ENCODE data around the gene ZMYM4. TPM values are rescaled to one million over a fixed set of nuclear protein-coding genes. Genes with fewer than 3 reads are reported as not detected.
"Not testable (repeated sequence)": the region's sequence is repeated elsewhere in the genome, so short reads cannot be mapped to it uniquely, and the experiment has no call there.

ZMYM4 gene
- total RNA-seq, 2 experiments from 2014 or later = 25.1 to 29.1 TPM

DNA sequence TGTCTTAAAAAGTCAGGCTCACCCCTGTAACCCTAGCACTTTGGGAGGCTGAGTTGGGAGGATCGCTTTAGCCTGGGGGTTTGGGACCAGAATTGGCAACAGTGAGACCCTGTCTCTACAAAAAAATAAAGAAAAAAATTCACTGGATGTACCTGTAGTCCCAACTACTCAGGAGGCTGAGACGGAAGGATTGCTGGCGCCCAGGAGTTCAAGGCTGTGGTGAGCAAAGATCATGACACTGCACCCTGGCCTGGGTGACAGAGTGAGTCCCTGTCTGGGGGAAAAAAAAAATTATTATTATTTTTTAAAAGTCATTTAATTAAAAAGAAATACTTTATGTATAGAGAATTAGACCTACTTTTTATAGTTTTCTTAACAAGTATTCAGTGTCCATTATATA is 47.1 kb downstream of the ZMYM4 start:
- ChIA-PET CTCF (no interaction called here), POLR2A (no interaction called here)
- no peak overlapping the region for H3K27ac Mint-ChIP-seq
- H3K4me1 Mint-ChIP-seq = no peaks in the 10 kb centered on the region
- peaks cover 4% of the 10 kb centered on the region for H3K9me3 Mint-ChIP-seq
- DNase-seq = no peak
- no peaks in the 10 kb centered on the region for H3K27me3 Mint-ChIP-seq
- H3K36me3 Mint-ChIP-seq (ENCODE audit: low read depth) = peaks cover 6% of the 10 kb centered on the region
- H3K4me3 Mint-ChIP-seq = no peak overlapping the region

- ChIA-PET POLR2A (no interaction called here), CTCF (no interaction called here)
- Mint-ChIP-seq H3K4me3 (no peak overlapping the region), H3K4me1 (peaks cover 3% of the 10 kb centered on the region), H3K36me3 (ENCODE audit: low read depth) (peaks cover 6% of the 10 kb centered on the region), H3K27ac (no peak overlapping the region), H3K27me3 (no peaks in the 10 kb centered on the region), H3K9me3 (peaks cover 4% of the 10 kb centered on the region)
- DNase-seq = no peak
Measured at GRCh38 chr1:35316264-35316663, 47.8 kb downstream of the ZMYM4 start.

DNA sequence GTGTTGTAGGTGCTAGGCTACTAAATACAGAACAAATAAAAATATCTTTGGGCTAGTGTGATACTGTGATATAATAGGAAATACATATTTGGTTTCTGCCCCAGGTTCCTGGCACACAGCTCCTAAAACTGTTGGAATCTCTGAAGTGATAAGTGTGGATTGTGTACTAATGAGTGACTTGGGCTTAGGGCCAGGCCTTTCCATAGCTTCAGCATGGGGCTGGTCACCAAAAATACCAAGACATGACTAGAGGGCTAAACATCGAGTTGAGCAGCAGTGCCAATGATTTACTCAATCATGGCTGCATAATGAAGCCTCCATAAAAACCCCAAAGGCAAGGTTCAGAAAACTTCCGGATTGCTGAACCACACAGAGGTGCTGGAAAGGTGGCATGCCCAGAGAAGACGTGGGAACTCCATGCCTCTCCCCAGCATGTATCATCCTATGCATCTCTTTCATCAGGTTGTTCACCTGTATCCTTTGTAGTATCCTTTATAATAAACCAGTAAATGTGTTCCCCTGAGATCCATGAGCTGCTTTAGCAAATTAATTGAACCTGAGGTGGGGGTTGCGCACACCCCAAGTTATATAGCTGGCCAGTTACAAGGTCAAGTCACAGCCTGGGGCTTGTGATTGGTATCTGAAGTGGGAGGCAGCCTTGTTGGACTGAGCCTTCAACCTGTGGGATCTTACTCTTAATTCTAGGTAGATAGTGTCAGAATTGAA is 51.6 kb downstream of the ZMYM4 start:
- Mint-ChIP-seq H3K36me3 (ENCODE audit: low read depth) (peaks cover 3% of the 10 kb centered on the region), H3K27me3 (no peaks in the 10 kb centered on the region), H3K4me3 (no peak overlapping the region), H3K4me1 (peaks cover 6% of the 10 kb centered on the region), H3K9me3 (peaks cover 4% of the 10 kb centered on the region), H3K27ac (no peak overlapping the region)
- DNase-seq = no peak
- POLR2A ChIA-PET = no interaction called here
- CTCF ChIA-PET = no interaction called here

- Mint-ChIP-seq H3K36me3 (ENCODE audit: low read depth) (peaks cover 3% of the 10 kb centered on the region), H3K4me1 (peaks cover 6% of the 10 kb centered on the region), H3K27ac (no peak overlapping the region), H3K9me3 (peaks cover 4% of the 10 kb centered on the region), H3K27me3 (no peaks in the 10 kb centered on the region), H3K4me3 (no peak overlapping the region)
- DNase-seq = no peak
- ChIA-PET POLR2A (no interaction called here), CTCF (interaction anchor here (0.6 kb wide), 1 partner anchor 34 kb away, joined by 3 read pairs; no protein-coding TSS in a partner anchor)
Measured at GRCh38 chr1:35320937-35321336, 52.4 kb downstream of the ZMYM4 start.

DNA sequence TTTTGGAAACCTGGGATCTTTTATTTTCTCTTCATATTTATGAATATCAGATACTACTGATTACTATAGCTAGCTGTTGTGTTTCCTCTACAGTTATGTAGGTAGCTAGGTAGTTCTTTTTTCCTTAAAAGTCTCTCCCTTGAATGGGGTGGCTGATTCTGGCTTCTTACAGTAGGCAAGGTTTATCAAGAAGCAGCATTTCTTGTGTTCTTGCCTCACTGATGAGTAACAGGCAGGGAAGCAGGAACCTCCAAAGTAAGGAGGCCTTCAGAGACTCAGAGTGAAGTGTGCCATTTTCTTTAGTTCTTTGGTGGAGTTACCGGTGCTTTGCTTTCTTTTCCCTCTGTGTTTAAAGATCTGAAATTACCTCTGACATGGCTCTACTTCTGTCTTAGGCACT is 56.0 kb downstream of the ZMYM4 start:
- Mint-ChIP-seq H3K36me3 (ENCODE audit: low read depth) (no peaks in the 10 kb centered on the region), H3K27ac (no peak overlapping the region), H3K4me1 (peaks cover 6% of the 10 kb centered on the region), H3K4me3 (no peak overlapping the region), H3K9me3 (no peaks in the 10 kb centered on the region), H3K27me3 (no peaks in the 10 kb centered on the region)
- no peak for DNase-seq
- CTCF ChIA-PET = no interaction called here
- POLR2A ChIA-PET = no interaction called here

- H3K27me3 Mint-ChIP-seq = no peaks in the 10 kb centered on the region
- no peak overlapping the region for H3K27ac Mint-ChIP-seq
- no peaks in the 10 kb centered on the region for H3K36me3 Mint-ChIP-seq (ENCODE audit: low read depth)
- ChIA-PET CTCF (no interaction called here), POLR2A (no interaction called here)
- DNase-seq = no peak
- H3K9me3 Mint-ChIP-seq = no peaks in the 10 kb centered on the region
- H3K4me1 Mint-ChIP-seq = peaks cover 3% of the 10 kb centered on the region
- no peak overlapping the region for H3K4me3 Mint-ChIP-seq
Measured at GRCh38 chr1:35326246-35326866, 57.8 kb downstream of the ZMYM4 start.

- CTCF ChIA-PET = interaction anchor here (0.6 to 0.7 kb wide), 3 partner anchors 211 to 420 kb away, joined by 3 to 5 read pairs (median 5); no protein-coding TSS in a partner anchor
- H3K27me3 Mint-ChIP-seq; H3K9me3 Mint-ChIP-seq; H3K4me1 Mint-ChIP-seq; H3K36me3 Mint-ChIP-seq (ENCODE audit: low read depth); POLR2A ChIA-PET; H3K27ac Mint-ChIP-seq; H3K4me3 Mint-ChIP-seq; DNase-seq: not testable (repeated sequence)
Measured at GRCh38 chr1:35331618-35332017, 63.1 kb downstream of the ZMYM4 start.

DNA sequence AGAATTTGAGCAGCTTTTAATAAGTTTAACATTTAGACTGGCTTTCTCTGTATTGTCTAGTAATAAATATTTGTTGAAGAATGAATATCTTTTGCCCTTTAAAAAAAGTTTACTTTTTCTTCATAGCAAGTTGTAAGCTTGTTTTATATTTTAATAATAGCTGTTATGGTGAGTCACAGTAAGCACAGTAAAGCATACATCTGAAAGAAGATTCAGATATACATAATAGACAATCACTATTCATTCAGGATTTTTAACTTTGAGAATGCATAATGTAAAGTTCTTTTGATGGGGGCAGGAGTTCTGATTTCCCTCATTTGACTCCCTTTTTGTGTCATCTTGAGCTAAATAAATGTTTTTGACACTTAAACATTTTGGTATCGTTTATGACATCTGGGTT is 66.0 kb downstream of the ZMYM4 start:
- no peak for DNase-seq
- no peaks in the 10 kb centered on the region for H3K27me3 Mint-ChIP-seq
- peaks cover 10% of the 10 kb centered on the region for H3K36me3 Mint-ChIP-seq (ENCODE audit: low read depth)
- no peak overlapping the region for H3K27ac Mint-ChIP-seq
- H3K4me1 Mint-ChIP-seq = no peaks in the 10 kb centered on the region
- ChIA-PET CTCF (interaction anchor here (0.6 kb wide), 1 partner anchor 152 kb away, joined by 3 read pairs; no protein-coding TSS in a partner anchor), POLR2A (no interaction called here)
- no peaks in the 10 kb centered on the region for H3K9me3 Mint-ChIP-seq
- H3K4me3 Mint-ChIP-seq = no peak overlapping the region

- POLR2A ChIA-PET = no interaction called here
- Mint-ChIP-seq H3K27me3 (no peaks in the 10 kb centered on the region), H3K27ac (no peak overlapping the region), H3K4me3 (no peak overlapping the region), H3K36me3 (ENCODE audit: low read depth) (peaks cover 10% of the 10 kb centered on the region), H3K4me1 (no peaks in the 10 kb centered on the region), H3K9me3 (no peaks in the 10 kb centered on the region)
- no peak for DNase-seq
- CTCF ChIA-PET = no interaction called here
Measured at GRCh38 chr1:35340519-35340918, 72.0 kb downstream of the ZMYM4 start.

- no peak for DNase-seq
- H3K4me1 Mint-ChIP-seq = peaks cover 5% of the 10 kb centered on the region
- no peaks in the 10 kb centered on the region for H3K9me3 Mint-ChIP-seq
- no peak overlapping the region for H3K27ac Mint-ChIP-seq
- no peaks in the 10 kb centered on the region for H3K27me3 Mint-ChIP-seq
- ChIA-PET POLR2A (no interaction called here), CTCF (no interaction called here)
- H3K36me3 Mint-ChIP-seq (ENCODE audit: low read depth) = no peaks in the 10 kb centered on the region
- H3K4me3 Mint-ChIP-seq = no peak overlapping the region
Measured at GRCh38 chr1:35345439-35345981, 77.0 kb downstream of the ZMYM4 start.

GRCh38 chr1:35350872-35351271 is 82.4 kb downstream of the ZMYM4 start:
- POLR2A ChIA-PET = no interaction called here
- Mint-ChIP-seq H3K4me1 (peaks cover 3% of the 10 kb centered on the region), H3K27me3 (no peaks in the 10 kb centered on the region), H3K9me3 (no peaks in the 10 kb centered on the region), H3K36me3 (ENCODE audit: low read depth) (no peaks in the 10 kb centered on the region), H3K4me3 (no peak overlapping the region), H3K27ac (no peak overlapping the region)
- no peak for DNase-seq
- CTCF ChIA-PET = no interaction called here

DNA sequence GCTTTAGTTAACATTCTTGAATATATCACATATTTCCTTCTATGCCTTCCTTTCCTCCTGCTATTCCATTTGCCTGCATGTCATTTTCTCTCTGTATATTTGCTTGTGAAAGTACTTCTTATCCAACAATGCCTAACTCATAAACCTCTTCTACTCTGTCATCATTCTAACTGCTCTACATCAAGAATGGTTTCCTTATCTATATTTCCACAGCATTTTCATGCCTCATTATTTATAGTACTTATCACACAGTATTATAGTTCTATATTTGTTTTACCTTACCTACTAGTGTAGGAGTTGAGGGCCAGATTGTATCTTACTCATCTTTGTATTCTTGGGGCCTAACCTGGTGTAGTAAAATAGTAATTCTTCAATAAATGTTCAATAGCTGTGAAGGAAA is 91.5 kb downstream of the ZMYM4 start:
- CTCF ChIA-PET = interaction anchor here (0.6 kb wide), 1 partner anchor 315 kb away, joined by 4 read pairs; no protein-coding TSS in a partner anchor

DNA sequence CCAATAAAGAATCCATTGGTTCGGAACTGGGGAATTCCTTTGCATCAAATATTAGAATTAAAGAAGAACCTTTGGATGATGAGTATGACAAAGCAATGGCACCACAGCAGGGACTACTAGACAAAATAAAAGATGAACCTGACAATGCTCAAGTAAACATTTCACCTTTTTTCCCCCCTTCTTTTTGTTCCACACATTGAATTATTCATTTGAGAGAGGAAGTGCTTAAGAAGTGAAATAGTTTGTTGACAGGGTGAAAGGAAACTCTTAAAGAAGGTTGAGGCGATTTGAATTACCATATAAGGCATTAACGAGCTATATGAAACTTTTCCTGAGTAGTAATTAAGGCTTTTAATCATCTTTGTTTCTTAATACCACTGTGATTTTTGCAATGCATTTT is 93.1 kb downstream of the ZMYM4 start:
- peaks cover 10% of the 10 kb centered on the region for H3K36me3 Mint-ChIP-seq (ENCODE audit: low read depth)
- H3K9me3 Mint-ChIP-seq = no peaks in the 10 kb centered on the region
- H3K4me3 Mint-ChIP-seq = no peak overlapping the region
- no peak for DNase-seq
- H3K27ac Mint-ChIP-seq = no peak overlapping the region
- ChIA-PET POLR2A (no interaction called here), CTCF (no interaction called here)
- no peaks in the 10 kb centered on the region for H3K27me3 Mint-ChIP-seq
- peaks cover 9% of the 10 kb centered on the region for H3K4me1 Mint-ChIP-seq

More for the DNA sequence above, 91.5 kb downstream of the ZMYM4 start:
- Mint-ChIP-seq H3K27me3 (no peaks in the 10 kb centered on the region), H3K27ac (no peak overlapping the region), H3K4me1 (peaks cover 9% of the 10 kb centered on the region), H3K9me3 (no peaks in the 10 kb centered on the region), H3K36me3 (ENCODE audit: low read depth) (peaks cover 10% of the 10 kb centered on the region), H3K4me3 (no peak overlapping the region)
- POLR2A ChIA-PET = interaction anchor here (0.6 kb wide), 1 partner anchor 10 kb away, joined by 3 read pairs; no protein-coding TSS in a partner anchor
- DNase-seq = no peak

All from activated CD4-positive, alpha-beta T cell treated with anti-CD3 and anti-CD28 coated beads, Interleukin-2, amount 10 ng/mL, durations not matched to agents 7 days and 5 days (primary cell).